Amniotic epithelial cell (primary cell): Measurements from ENCODE around the gene PANK2.
A peak's percentile ranks its signal among the peaks of the same experiment; 100 is the strongest.
"Not testable (repeated sequence)": the region's sequence is repeated elsewhere in the genome, so short reads cannot be mapped to it uniquely, and the experiment has no call there.

Experiments
- DNase-seq: peaks from one replicate; pipeline ENCODE4 v3.0.0-alpha.2; 2010; ENCODE audit warnings: low read depth

PANK2 gene

DNA sequence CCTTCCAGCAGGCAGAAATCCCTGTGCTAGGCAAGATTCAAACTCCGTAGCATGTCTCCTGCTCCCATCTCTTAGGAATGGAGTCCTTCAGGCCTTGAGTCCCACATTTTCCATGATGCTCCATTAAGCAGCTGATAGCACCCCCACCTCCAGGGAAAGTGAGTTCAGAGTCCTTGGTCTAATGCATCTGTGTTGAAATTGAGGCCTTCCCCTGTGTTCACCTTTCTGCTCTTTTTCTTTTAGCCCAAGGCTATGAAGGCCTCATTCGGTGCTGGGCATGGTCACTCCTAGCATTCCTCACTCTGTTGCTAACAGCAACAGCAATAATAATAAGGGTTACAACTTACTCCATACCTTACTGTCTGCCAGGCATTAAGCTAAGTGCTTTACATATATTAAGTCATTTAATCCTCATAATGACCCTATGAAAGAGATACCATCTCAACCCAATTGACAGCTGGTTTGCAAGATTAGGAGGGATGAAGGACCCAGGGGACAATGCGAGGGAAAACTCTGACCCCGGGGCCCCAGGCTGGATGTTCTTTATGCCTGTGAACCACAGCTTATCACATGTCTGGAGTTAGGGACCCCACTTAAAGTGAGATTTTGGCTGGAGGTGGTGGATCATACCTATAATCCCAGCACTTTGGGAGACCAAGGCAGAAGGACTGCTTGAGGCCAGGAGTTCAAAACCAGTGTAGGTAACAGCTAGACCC, 17.5 kb upstream of the PANK2 start:
- peak; percentile 36 for DNase-seq

DNA sequence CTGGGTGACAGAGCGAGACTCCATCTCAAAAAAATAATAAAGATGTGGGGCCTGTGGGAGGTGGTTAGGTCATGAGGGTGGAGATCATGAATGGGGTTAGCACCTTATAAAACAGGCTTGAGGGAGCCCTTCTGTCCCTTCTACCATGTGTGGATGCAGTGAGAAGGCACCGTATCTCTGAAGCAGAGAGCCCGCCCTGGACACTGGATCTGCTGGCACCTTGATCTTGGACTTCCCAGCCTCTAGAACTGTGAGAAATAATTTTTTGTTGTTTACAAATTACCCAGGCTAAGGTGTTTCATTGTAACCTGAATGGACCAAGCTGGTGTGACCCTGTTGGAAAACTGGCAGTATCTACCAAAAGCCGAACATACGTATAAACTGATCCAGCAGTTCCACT, 15.7 kb upstream of the PANK2 start:
- DNase-seq: no peak

DNA sequence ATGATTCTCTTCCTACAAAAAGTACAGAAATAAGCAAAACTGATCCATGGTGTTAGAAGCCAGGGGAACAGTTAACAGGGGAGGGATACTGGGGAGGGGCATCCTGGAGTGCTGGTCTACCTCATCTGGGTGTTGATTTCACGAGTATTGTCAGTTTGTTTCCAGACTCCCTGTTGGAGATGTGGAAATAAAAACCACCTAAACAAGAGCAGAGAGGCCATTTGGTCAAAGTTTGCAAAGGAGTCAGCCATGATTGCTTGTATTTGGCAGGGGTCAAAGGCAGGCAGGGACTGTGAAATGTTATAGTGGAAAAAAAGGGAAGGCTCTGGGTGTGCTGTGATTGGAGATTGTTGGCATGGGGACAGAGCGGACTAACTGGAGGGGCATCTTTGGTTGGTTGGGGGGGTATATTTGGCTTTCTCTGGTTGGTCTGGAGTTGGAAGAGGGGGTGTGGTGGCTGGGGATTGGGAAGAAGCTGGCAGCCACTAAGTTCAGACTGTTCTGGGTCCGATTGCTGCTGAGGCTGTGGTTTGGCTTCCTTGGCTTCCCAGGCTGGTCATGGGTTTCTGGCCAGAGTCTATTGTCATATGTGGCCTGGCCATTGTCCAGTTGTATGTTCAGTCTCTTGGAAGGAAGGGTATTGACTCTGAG, 14.9 kb upstream of the PANK2 start:
- DNase-seq: no peak

DNA sequence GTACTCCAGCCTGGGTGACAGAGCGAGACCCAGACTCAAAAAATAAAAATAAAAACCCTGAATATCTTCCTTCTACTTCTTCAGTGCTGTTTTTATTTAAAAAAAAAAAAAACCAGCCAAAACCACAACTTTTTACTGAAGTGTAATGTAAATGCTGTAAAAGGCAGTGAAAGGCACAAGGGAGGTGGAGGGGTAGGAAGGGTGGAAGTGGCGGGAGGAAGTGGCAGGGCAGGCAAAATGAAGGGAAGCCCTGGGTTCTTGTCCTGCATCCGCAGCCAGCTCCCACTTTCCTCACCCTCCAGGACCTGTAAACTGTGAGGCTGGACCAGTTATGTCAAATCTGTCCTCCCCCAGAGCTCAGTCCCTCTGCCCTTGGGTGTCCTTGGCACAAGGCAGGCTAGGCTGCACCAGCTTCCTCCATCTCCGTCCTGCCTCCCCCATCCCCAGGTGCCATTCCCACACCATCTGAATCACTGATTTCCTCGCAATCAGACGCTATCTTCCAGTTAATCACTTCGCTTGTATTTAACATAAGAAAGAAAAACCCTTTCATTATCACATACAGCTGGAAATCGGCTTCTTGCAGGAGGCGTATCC, 13.7 kb upstream of the PANK2 start:
- DNase-seq: peak; percentile 52

DNA sequence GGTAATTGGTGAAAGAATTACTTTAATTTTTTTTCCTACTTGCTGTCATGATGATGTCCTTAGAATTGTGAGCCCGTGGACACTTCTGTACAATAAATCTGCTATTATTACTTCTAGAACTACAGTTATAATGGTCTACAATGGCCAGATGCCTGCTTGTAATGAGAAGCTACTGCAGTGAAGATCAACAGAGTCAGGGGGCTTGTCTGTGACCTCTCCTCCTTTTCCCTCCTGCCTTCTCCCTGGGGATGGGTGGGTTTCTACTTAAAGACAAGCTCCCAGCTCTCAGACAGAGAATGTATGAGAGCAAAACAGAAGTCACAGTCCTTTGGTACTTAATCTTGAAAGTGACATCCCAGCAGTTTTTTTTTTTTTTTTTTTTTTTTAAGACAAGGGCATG, 13.2 kb upstream of the PANK2 start:
- DNase-seq: no peak

DNA sequence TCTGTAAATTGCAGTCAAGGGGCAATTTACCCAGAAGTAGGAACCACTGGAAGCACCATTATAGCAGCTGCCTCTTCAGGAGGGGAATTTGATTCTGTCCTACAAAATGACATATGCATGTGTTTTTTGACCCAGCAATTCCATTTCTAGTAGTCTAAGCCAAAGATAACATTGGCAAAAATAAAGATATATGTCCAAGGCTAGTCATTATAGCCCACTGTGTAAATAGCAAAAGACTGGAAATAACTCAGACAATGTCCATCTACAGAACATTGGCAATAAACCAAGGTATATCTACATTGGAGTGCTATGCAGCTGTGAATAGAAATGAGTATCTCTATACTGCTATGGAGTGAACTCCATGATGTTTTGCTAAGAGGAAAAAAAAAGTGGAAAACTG, 12.5 kb upstream of the PANK2 start:
- DNase-seq: no peak

DNA sequence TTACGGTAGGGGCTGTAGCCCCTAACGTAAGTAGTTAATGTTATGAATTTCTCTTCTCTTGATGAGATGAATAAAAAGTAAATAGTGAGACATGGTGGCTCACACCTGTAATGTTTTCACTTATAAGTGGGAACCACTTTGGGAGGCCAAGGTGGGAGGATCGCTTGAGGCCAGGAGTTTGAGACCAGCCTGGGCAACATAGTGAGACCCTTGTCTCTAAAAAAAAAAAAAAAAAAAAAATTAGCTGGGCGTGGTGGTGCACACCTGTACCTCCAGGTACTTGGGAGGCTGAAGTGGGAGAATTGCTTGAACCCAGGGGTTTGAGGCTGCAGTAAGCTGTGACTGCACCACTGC, 10.3 kb upstream of the PANK2 start:
- not testable (repeated sequence) for DNase-seq

DNA sequence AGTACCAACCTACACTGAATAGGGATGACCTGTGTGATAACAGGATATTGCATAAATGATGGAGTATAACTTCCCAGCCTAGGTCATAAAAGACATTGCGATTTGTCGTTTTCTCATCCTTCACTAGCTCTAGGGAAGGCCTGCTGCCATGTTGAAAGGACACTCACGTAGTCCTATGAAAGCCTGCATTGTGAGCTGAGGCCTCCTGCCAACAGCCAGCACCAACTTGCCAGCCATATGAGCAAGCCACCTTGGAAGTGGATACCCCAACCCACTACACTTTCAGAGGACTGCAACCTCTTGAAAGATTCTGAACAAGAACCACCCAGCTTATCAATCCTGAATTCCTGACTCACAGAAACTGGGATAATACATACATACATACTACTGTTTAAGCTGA, 3.5 kb upstream of the PANK2 start:
- DNase-seq: no peak

DNA sequence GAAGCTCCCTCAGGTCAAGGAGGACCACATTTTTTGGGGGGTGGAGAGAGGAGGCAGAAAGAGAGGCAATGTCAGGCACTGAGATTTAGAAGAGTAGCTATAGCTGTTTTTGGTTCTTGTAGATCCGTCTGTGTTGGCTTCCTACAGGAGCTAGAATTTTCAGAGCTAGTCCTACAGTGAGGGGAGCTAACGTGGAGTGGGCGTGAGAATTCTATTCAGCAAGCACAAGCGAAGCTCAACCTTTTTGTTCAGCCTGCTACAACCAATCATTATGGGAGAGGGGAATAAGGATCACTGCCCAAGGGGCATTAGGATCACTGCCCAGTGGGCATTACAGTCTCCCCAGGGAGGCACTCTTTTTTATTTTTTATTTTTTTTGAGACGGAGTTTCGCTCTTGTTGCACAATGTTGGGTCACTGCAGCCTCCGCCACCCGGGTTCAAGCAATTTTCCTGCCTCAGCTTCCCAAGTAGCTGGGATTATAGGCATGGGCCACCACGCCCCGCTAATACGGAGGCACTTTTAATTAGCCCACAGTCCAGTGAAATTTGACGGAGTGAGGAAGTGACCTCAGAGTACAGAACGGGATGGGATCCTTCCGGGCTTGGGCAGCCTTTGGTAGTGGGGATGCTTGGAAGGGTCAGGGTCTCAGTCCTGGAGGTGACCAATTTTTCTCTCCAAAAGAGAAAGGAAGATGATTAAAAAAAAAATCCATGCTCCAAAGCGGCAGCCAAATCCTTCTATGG, 1.1 kb upstream of the PANK2 start:
- DNase-seq: no peak

DNA sequence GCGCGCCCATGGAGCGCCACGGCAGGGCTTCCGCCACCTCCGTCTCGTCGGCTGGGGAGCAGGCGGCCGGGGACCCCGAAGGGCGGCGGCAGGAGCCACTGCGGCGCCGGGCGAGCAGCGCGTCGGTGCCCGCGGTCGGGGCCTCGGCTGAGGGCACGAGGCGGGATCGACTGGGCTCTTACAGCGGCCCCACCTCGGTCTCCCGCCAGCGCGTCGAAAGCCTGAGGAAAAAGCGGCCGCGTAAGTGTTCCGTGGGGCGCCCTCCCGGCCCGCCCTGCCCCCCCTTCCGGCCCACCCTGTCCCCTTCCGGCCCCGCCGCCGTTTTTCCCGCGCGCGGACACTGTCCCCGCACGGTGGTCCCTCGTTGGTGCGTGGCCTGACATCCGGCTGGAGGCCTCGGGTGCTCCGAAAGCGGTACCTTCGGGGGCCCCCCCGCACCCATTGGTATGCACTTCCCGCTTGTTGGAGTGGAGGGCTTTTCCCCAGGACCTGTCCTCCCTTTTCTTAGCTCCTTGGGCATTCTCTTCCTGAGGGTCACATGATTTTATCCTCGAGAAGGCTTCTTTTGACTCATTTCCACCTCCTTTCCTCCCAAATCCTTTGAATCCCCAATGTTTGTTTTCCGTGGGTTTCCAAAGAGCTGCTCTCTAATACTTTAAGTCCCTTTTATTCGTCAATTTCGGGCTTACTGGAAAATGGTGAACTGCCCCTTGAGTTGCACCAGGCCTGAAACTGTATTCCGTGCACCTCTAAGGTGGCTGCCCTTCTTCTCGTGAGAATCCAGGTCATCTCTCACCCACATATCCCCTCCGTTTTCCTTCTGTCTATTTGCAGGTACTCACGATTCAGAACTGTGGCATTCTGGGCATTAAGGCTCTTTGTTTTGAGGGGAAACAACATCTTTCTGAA, 556 bp downstream of the PANK2 start:
- DNase-seq: no peak

DNA sequence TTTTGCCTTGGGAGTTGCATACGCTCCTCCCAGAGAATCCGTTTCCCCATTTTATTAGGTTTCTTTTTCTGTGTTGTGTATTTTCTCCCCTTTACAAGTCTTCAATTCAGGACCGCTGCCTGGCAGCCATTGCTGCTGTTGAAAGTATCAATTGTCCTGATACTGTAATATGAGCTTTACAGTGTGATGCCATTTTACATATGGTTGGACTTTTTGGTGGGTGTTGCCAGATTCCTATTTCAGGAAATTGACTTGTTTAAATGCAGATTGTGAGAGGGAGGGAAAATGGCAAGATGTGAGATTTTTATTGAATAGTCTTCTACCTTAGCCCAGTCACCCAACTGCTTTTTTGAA, 1.2 kb downstream of the PANK2 start:
- DNase-seq: no peak

DNA sequence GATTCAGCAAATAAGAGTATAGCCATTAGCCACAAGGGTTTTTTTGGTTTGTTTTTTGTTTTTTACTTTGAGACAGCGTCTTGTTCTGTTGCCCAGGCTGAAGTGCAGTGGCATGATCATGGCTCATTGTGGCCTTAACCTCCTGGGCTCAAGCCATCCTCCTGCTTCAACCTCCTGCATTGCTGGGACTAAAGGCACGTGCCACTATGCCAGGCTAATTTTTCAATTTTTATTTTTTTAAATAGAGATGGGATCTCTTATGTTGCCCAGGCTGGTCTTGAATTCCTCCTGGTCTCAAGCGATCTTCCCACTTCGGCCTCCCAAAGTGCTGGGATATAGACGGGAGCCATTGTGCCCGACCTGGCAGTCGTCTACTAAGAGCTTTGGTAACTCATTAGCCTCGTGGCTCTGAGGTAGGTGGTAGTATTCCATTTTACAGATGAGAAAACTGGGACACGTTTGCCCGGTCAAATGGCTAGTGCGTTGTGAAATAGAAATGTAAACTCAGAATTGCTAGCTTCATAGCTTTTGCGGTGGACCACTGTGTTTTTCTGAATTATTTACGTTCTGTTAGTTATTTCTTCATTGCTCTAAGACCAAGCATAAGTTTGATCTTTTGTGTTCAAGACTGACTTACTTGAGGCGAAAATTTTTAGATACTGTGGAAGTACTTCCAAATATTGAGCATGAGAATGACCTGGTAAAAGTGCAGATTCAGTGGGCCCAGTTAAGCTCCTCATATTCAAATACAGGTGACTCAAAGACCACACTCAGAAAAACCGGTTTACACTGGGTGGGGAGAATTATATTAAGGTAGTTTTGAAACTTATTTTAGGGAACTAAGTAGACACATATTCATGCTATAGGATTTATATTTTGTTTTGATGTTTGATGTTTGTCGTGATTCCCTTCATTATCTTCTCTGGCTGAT, 2.1 kb downstream of the PANK2 start:
- DNase-seq: no peak

DNA sequence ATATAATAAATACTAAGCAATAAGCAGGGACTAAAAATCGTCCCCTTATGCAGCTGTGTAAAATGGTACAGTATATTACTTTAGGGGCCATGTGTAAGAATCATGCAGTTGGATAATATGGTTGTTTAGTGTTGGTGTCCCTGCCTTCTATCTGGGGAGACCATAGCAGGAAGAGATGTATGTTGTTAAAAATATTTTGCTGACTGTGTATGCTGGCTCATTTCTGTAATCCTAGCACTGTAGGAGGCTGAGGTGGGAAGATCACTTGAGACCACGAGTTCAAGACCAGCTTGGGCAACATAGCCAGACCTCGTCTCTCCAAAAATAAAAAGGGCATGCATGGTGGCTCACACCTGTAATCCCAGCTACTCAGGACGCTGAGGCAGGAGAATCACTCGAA, 5.6 kb downstream of the PANK2 start:
- DNase-seq: no peak

DNA sequence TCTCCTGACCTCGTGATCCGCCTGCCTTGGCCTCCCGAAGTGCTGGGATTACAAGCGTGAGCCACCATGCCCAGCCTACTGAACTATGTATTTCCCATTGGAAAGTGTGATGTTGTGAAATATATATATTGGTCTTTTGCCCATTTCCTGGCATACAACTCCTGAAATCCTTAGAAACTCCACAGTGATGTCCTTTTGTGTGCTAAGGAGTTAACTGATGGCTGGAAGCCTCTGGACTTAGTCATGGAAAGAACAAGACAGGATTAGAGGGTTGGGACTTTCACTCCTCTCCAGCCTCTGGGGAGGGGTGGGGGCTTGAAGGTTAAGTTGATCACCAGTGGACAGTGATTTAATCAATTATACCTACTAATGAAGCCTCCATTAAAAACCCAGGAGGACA, 7.1 kb downstream of the PANK2 start:
- peak; percentile 57 for DNase-seq

DNA sequence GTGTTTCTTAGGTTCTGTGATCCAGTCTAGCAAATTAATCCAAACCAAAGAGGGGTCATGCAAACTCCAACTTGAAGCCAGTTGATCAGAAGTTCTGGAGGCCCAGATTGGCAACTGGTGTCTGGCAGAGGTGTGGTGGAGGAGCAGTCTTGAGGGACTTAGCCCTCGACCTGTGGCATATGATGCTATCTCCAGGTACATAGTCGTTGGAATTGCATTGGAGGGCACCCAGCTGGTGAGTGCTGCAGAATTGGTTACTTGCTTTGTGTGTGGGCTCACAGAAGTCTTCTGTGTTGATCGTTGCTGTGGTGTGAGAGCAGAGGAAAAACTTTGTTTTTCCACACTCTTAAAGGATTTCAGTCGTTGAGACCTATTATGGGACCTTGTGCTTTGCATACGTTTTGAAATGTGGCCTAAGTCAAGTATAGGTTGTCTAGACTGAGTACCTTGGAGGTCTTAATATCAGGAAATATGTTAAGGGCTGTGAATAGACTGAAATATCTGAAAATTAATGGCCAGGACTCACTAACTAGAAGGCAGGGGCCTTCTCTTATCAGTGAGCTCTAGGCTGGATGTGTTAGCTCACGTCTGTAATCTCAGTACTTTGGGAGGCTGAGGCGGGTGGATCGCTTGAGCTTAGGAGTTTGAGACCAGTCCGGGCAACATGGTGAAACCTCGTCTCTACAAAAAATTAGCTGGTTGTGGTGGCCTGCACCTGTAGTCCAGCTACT, 7.8 kb downstream of the PANK2 start:
- no peak for DNase-seq

DNA sequence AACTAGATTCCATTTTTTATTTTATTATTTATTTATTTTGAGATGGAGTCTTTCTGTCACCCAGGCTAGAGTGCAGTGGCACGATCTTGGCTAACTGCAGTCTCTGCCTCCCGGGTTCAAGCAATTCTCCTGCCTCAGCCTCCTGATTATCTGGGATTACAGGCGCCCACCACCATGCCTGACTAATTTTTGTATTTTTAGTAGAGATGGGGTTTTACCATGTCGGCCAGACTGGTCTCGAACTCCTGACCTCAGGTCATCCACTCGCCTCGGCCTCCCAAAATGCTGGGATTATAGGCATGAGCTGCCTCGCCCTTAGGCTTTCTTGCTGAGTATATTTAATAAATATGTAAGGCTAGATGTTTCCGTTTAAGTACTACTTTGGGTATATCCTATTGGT, 9.0 kb downstream of the PANK2 start:
- not testable (repeated sequence) for DNase-seq

DNA sequence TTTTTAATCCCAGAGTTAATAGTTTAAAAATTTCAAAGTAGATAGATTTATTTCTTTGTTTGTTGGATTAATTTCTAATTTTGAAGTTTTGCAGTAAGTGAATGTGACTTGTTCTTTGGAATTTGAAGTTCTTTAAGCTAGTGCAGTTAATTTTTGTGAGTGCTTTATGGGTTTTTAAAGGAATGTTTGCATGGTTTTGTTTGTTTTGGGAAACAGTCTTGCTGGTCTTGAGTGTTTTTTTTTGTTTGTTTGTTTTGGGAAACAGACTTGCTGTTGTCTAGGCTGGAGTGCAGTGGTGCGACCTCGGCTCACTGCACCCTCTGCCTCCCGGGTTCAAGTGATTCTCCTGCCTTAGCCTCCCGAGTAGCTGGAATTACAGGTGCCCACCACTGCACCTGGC, 9.5 kb downstream of the PANK2 start:
- no peak for DNase-seq

DNA sequence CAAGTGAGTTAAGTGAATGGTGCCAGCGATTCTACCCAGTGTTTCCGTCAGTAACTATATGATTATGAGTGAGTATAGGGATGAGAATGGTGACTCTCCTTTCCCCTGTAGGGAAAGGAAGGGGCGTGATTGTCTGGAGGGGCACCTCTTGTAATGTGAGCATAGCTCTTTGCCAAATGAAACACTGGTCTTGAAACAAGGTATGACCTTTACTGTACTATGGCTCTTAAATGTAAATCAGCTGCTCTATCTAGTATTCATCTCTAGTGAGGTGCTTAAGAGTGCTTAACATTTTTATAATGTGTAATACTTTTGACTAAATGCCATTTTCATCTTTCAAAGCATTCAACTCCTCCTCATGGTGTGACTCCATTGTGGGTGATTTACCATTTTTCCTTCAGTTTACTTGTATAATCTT, 11.0 kb downstream of the PANK2 start:
- DNase-seq: no peak

DNA sequence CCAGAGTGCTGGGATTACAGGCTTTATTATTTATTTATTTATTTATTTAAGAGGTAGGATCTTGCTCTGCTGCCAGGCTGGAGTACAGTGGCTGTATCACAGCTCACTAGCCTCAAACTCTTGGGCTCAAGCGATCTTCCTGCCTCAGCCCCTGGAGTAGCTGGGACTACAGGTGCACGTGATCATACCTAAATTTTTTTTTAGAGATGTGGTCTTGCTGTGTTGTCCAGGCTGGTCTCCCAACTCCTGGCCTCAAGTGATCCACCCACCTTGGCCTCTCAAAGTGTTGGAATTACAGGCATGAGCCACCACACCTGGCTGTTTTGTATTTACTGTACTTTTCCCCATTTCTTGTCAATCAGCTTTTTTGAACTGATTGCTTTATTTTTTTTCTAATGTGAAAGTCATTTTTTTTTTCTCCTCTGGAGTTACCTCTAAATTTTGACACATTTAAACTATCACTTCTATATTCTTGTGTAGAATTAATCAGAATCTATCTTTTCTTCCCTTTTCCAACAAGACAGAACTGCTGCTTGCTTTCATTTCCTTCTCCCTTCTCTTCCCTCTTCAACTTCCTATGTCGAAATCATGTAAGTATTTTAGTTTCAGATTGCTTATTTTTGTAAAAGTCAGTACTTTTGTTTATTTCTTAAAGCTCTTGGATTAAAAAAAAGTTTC, 12.0 kb downstream of the PANK2 start:
- DNase-seq: peak; percentile 42
